ENCODE measurements around the gene MITF.

DNA sequence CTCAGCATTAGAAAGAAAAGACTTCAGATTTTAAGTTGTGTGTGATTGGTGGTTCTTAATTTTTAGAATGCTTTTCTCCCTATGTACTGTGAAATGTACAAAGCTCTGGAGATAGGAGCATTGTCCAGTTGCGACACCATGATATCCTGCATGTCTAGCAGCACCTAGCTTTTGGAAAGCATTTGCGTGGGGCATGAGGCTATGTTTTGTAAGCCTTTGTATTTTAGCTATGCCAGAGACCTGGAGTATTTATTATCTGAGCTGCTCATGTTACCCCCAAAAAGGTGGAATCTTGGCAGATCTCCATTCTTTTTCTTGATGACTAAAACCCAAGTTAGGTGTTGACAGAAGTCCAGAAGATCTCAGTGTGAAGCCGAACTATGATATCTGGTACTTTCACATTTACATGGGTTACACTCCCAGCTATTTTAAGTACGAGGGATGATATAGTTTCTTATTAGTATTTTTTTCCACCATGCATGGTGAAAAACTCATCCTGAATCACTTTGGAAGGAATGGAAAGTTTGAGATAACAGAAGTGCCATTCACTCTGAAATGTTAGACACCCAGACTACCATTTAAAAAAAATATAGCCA lies 133.6 kb downstream of the MITF start:
- TF ChIP-seq CTCF (IDR thresholded peaks at IDR 0.05) (no peak), POLR2A (IDR thresholded peaks at IDR 0.05) (no peak)
